Gastroesophageal sphincter (tissue), 3 donors: ENCODE results near the gene CCL27.
A peak's percentile ranks its signal among the peaks of the same experiment; 100 is the strongest.

ENCODE experiments used
- CTCF ChIP-seq, 4 experiments: fragments of 200-600 bp in 2 of 4; fragments of 450-650 bp in 2 of 4; sonication (generic) in 1 of 4; IDR thresholded peaks; one replicate each; pipeline ENCODE4 v1.5.1; 2017 to 2019; ENCODE audit warnings: antibody characterized with exemption in 4 of 4, mild to moderate bottlenecking in 2 of 4, moderate library complexity in 2 of 4
- EP300 ChIP-seq: sonication (generic); formaldehyde crosslinking; IDR thresholded peaks from one replicate; pipeline ENCODE4 v1.6.1; 2017; ENCODE audit warnings: antibody characterized with exemption, mild to moderate bottlenecking
- POLR2A ChIP-seq, 2 donors: fragments of 450-650 bp; IDR thresholded peaks; one replicate each; pipeline ENCODE4 v1.6.1; 2017; ENCODE audit warnings: antibody characterized with exemption in 2 of 2, mild to moderate bottlenecking in 2 of 2, moderate library complexity in 1 of 2
- POLR2AphosphoS5 ChIP-seq: sonication (generic); formaldehyde crosslinking; IDR thresholded peaks from one replicate; pipeline ENCODE4 v1.6.1; 2017; ENCODE audit warnings: antibody characterized with exemption

DNA sequence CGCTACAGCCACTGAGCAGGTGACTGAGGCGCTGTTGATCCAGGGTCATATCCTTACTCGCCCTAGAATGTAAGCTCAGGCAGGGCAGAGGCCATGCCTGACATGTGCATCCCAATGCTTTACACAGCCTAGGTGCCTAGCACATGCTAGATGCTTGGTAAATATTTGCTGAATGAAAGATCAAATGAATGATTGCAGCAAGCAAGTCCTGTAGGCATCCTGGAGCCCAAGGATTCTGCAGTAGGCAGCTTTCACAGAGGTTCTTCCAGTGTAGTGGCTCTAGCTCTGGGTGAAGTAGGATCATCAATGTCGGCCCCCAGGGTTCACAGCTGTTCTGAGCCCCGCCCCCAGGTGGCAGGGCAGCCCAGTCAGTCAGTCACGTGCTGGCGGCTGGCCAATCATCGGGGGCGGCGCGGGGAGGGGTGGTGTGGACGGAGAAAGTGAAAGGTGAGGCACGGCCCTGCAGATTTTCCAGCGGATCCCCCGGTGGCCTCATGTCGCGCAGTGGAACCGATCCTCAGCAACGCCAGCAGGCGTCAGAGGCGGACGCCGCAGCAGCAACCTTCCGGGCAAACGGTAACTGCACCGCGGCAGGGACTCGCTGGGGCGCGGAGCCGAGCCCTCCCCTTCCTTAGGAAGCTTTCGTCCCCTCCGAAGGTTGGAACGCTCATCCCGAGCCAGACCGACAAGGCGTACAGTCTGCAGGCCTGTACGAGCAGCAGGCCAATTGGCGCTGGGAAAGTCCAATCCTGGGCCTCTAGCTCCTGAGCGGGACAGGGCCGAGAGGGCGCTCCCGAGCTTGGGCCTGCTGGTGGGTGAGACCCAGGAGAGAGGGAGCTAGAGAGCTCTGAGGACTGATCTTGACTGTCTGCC is 16.0 kb downstream of the CCL27 start, which contains the start of gene GALT:
- TF ChIP-seq CTCF (IDR thresholded peaks at IDR 0.05) = peak in 3 of 4 experiments; percentile 41 to 59 (median 49)
- TF ChIP-seq EP300 = no peak
- peak; percentile 16 to 45 for TF ChIP-seq POLR2A (IDR thresholded peaks at IDR 0.05)
- peak; percentile 67 for TF ChIP-seq POLR2AphosphoS5
